Stimulated activated CD8-positive, alpha-beta memory T cell treated with anti-CD3 and anti-CD28 coated beads, Interleukin-15, amount 100 ng/mL, for 1 hour (primary cell): ENCODE data around the gene DGKB.

Source experiments
- DNase-seq: peaks from one replicate; pipeline ENCODE4 v3.0.0-alpha.2; 2020; ENCODE audit warnings: low read depth

DGKB gene

GRCh38 chr7:14688208-14688607 is 214.3 kb downstream of the DGKB start:
- DNase-seq = no peak

- no peak for DNase-seq
Observed at GRCh38 chr7:14687777-14688176, 214.8 kb downstream of the DGKB start.

DNA sequence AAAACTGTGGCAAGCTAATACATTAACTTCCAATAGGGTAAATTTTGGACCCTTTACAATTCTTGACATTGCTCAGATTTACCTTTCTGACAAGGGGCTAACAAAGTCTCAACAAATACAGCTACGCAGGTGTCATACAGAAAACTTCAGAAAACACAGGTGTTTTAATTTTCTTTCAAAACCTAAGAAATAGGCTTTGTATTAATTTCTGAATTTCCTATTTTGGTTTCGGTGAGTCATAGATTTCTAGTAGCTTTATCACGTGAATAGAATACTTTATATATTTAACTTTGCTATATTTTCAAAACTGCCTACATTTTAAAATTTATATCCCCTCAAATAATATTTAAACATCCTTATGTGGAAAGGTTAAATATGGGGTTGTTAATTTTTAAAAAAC is 215.3 kb downstream of the DGKB start:
- DNase-seq = no peak

DNA sequence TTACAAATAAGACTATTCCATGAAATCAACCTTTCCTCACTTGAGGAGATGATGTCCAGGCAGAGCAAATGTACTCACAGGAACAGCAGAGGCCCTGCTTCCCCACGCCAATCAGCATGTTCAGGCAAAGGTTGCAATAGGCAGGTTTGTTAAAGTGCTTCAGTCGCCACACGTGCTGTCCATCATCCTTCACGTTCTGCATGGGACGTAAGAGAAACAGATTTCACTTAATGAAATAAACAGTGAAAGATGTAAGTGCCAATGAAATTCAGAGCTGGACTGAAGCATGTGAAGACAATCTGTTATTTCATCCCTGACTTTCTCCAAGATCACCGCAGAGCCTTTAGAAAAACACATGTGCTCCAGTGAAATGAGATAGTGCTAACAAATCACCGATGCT is 217.4 kb downstream of the DGKB start:
- DNase-seq = no peak

- DNase-seq = no peak
Observed at GRCh38 chr7:14682910-14683465, 219.6 kb downstream of the DGKB start.

DNA sequence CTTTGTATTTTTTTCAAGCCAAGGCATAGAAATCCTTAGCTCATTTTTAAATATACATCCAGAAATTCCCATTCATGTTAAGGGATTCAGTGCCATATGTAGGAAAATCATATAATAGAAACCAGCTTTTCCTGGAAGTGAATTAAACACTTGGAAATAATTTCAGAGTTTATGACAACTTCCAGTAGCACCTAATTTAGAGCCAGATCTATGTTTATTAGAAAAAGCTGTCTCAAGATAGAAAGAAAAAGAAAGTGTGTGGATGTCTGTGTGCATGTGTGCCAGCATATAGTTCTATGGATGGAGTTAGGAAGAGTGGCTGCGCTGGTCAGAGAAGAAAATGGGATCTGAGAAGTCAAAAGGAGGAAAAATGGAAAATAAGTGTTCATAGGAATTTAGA is 225.7 kb downstream of the DGKB start:
- DNase-seq = no peak

DNA sequence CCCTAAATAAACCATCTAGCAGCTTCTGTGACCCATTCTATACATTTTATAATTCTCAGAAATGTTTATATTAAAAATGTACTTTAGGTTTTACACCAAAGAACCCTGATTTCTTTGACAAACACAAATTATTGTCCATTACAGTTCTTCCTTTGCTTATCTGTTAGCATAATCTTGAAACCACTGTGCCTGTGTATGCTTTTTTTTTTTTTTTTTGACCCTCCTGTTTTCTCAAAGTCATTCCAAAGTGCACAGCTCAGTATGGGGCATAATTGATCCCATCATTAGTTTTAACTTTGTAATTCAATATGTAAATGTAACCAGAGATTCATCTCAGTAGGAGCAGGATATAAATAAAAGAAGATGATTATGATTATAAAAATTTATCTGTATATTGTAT is 229.3 kb downstream of the DGKB start:
- DNase-seq = no peak

DNA sequence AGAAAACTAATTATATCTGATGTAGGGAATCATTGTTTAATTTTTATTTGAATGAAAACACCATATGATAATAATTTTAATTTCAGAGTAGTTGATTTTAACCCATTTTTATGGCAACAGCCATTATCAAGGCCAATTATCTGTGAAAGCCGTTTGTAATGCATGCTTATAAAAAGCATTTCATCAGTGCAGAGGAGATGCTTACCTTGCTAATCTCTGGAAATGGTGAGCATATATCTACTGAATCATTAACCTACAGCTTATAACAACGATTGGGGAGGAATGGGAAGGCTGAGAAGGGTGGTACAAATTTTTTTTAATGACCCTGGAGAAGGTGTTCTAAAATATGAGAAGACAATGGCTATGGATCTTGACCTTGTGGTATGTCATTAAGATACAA is 235.6 kb downstream of the DGKB start:
- DNase-seq = no peak

- DNase-seq = no peak
Observed at GRCh38 chr7:14666304-14666703, 236.2 kb downstream of the DGKB start.

DNA sequence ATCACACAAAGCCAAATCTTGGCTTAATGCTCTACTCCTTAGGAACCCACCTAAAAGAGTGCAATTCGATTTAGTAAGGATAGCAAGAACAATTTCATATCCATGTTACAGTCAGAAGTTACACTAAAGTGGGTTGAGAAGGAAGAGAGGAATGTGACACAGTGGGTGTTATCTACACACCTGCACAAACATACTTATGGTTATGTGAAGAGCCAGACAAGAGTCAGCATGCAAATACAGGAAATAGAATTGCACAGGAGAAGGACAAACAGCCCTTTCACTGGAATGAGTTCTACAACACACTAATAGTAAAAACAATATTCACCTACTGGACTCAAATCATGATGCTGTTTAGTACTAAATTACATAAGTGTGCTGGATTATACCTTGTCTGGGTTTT is 262.8 kb downstream of the DGKB start:
- DNase-seq = no peak

- DNase-seq = no peak
Observed at GRCh38 chr7:14639329-14639728, 263.2 kb downstream of the DGKB start.

DNA sequence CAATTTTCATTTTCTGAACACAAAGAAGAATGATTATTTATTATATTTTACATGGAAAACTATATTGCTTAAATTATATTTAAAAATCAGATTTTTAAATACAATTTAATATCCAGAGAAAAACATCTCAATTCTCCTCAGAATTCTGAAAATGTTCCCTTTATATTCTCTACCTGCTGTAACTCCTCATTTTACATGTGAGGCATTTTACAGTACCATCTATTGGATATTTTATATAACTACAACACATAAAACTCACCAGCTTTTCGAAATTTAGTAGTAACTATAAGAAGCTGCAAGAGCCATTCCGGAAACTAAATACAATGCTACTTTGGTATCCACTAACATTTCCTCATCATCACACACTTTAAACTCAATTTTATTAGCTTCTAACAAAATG is 264.6 kb downstream of the DGKB start:
- DNase-seq = no peak

DNA sequence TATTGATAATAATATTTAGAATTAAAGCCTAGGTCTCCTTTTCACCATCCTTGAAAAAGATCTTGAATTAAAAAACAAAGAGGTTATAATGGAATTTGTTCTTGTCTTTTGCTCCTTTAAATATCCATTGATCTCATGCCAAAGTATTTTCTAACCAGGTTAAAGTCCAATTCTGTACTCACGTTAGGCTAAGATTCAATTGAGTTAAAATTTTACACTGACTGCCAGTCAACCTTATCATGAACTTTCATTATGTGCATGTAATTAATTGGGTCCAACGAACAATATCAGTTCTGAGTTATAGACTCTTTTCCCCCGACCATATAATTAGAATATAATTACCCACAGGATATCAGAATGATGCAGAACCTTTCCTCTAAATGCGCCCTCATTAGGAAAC is 266.6 kb downstream of the DGKB start:
- no peak for DNase-seq

DNA sequence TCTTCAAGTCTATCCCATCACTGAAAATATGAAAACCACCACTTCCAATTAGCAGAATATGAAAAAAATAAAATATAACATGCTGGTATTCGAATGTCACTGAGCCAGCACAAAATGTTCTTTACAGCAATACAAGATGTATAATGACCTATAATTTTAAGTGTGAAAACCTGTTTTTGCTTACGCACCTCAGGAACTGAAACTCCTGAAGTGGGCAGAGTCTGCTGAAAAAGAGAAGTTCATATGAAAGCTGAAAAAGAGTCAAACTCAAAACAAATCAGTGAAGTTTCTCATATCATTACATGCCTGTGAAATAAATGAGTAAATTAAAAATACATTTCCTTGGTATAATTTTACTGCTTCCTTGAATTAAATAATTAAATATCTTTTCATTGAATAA is 272.5 kb downstream of the DGKB start:
- DNase-seq = no peak

DNA sequence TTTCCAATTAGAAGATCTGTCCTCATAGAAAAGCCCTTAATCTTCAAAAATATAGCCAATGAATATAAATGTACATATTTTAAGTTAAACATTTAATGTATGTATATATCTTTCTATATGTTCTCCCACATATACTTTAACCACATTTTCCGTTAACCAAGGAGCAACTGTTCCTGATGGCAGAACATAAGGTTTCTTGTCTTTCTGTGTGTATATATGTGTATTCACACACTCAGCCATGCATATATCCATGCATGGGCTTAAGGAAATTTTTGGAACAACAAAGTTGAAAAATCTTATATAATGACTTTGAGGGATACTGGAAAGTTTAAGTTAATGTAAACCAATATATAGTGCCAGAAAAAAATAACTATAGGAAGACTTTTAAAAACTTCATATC is 274.0 kb downstream of the DGKB start:
- no peak for DNase-seq

DNA sequence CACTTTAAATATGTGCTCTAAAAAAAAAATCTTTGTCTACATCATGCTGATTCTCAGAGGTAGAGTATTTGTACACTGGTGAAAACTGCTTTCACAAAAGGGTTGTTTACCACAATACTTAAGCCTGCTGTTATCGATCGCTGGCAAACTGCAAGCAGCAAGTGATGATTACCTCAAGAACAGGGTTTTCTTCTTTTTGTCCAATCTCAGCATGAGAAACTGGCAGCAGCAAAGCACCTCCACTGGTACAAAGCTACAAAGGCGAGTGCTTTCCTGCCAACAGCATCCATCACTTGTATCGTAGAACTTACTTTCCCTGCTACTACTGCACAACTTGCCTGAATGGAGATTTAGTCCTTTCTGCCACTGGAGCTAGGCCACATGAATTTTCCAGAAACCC is 276.5 kb downstream of the DGKB start:
- DNase-seq = no peak

- no peak for DNase-seq
Observed at GRCh38 chr7:14622559-14622958, 280.0 kb downstream of the DGKB start.

GRCh38 chr7:14606101-14606500 is 296.4 kb downstream of the DGKB start:
- no peak for DNase-seq

GRCh38 chr7:14604606-14605005 is 297.9 kb downstream of the DGKB start:
- DNase-seq = no peak

GRCh38 chr7:14602851-14603250 is 299.7 kb downstream of the DGKB start:
- DNase-seq = no peak

DNA sequence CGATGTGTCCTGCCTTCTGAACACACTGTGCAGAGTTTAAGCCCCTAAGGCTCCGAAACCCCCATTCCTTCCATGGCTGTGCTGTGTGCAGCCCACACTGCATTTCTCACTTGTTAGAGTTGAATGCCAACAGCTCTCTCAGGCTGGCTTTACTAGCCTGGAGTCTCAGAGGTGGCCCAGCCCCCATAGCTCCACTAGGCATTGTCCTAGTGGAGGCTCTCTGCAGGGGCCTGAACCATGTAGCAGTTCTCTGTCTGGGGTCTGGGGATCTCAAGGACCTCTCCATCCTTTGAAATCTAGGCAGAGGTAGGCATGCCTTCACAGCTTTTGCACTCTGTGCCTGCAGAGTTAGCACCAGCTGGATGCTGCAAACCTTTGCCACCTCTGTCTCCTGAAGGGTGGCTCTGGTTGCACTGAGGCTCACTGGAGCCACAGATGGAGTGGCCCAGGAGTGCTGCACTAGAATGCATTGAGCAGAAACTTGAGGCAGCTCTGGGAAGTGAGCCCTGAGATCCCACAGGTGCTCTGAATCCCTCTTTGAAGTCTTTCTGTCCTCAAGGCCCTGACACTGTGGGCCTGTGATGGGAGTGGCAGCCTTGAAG is 301.7 kb downstream of the DGKB start:
- DNase-seq = no peak

- DNase-seq = no peak
Observed at GRCh38 chr7:14598978-14599377, 303.6 kb downstream of the DGKB start.

- no peak for DNase-seq
Observed at GRCh38 chr7:14596421-14596820, 306.1 kb downstream of the DGKB start.

GRCh38 chr7:14590206-14590605 is 312.3 kb downstream of the DGKB start:
- no peak for DNase-seq

DNA sequence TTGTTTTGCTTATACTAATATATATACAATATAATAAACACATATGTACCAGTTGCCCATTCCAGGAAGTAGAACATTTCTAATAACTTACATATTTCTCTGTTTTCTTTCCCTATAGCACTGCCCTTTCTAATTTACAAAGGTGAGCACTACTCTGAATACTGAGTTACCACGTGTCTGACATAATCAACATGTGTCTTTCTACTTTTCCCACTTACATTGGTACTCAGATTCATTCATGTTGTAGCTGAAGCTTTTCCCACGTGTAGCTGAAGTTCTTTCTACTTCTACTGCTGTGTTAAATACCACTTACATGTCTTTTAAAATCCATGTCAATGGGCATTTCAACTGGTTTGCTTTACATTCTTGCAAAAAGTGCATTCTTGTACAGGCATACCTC is 317.3 kb downstream of the DGKB start:
- no peak for DNase-seq
